ENCODE measurements around the gene CEMIP2. TPM values are rescaled to one million over a fixed set of nuclear protein-coding genes. Genes with fewer than 3 reads are reported as not detected.

Gene CEMIP2
- total and polyA plus RNA-seq, 2 donors (not counting 1 experiment from before 2014, with no cell fraction given), result 35.1 to 45.6 TPM

GRCh38 chr9:71676460-71676859 is 91.9 kb downstream of the CEMIP2 start:
- no peak for DNase-seq (ENCODE audit: low read depth in 2 of 2)
- no peak for TF ChIP-seq EZH2 (IDR thresholded peaks at IDR 0.05; ENCODE audit: low read length, missing control alignments)
- TF ChIP-seq CTCF (conservative IDR thresholded peaks at IDR 0.05 in 1 of 2, IDR thresholded peaks at IDR 0.05 in 1 of 2; ENCODE audit: low read depth in 1 of 2, low read length in 2 of 2), result no peak
- Histone ChIP-seq H3K4me3 (replicated peaks in 1 of 4; ENCODE audit: control extremely low read depth in 1 of 4, insufficient read depth in 1 of 4, low read depth in 3 of 4, low read length in 4 of 4) (no peak overlapping the region), H4K20me1 (ENCODE audit: control insufficient read depth, extremely low read depth, insufficient read depth, low read length) (no peaks in the 10 kb centered on the region), H3K27ac (ENCODE audit: insufficient read depth, low read length) (no peak overlapping the region), H3K4me2 (ENCODE audit: extremely low read depth, insufficient read depth, low read length) (no peak overlapping the region), H3K27me3 (ENCODE audit: control insufficient read depth, insufficient read depth, low read length) (no peaks in the 10 kb centered on the region), H3K36me3 (ENCODE audit: control insufficient read depth, insufficient read depth, low read length) (no peaks in the 10 kb centered on the region), H3K79me2 (ENCODE audit: control insufficient read depth, insufficient read depth, low read length) (no peaks in the 10 kb centered on the region), H2AFZ (ENCODE audit: low read length) (no peak overlapping the region), H3K9me3 (ENCODE audit: control insufficient read depth, insufficient read depth, low read depth, low read length) (no peaks in the 10 kb centered on the region), H3K4me1 (ENCODE audit: control insufficient read depth, extremely low read depth, insufficient read depth, low read length) (peaks cover 24% of the 10 kb centered on the region), H3K9ac (ENCODE audit: insufficient read depth, low read length) (no peak overlapping the region)

- TF ChIP-seq EZH2 (IDR thresholded peaks at IDR 0.05; ENCODE audit: low read length, missing control alignments) (no peak), CTCF (conservative IDR thresholded peaks at IDR 0.05 in 1 of 2, IDR thresholded peaks at IDR 0.05 in 1 of 2; ENCODE audit: low read depth in 1 of 2, low read length in 2 of 2) (no peak)
- no peak for DNase-seq (ENCODE audit: low read depth in 2 of 2)
Observed at GRCh38 chr9:71675857-71676165, 92.5 kb downstream of the CEMIP2 start.

GRCh38 chr9:71675105-71675856 is 93.0 kb downstream of the CEMIP2 start:
- Histone ChIP-seq H4K20me1 (ENCODE audit: control insufficient read depth, extremely low read depth, insufficient read depth, low read length) (no peaks in the 10 kb centered on the region), H3K27ac (ENCODE audit: insufficient read depth, low read length) (no peak overlapping the region)
- no peak for TF ChIP-seq EZH2 (IDR thresholded peaks at IDR 0.05; ENCODE audit: low read length, missing control alignments)
- TF ChIP-seq CTCF (conservative IDR thresholded peaks at IDR 0.05 in 1 of 2, IDR thresholded peaks at IDR 0.05 in 1 of 2; ENCODE audit: low read depth in 1 of 2, low read length in 2 of 2), result no peak

More at GRCh38 chr9:71675857-71676165, 92.5 kb downstream of the CEMIP2 start:
- no peak overlapping the region for H3K27ac ChIP-seq (ENCODE audit: insufficient read depth, low read length)
- H3K9ac ChIP-seq (ENCODE audit: insufficient read depth, low read length), result no peak overlapping the region
- peaks cover 18% of the 10 kb centered on the region for H3K4me1 ChIP-seq (ENCODE audit: control insufficient read depth, extremely low read depth, insufficient read depth, low read length)
- no peak overlapping the region for H3K4me3 ChIP-seq (replicated peaks in 1 of 4; ENCODE audit: control extremely low read depth in 1 of 4, insufficient read depth in 1 of 4, low read depth in 3 of 4, low read length in 4 of 4)
- no peak overlapping the region for H3K4me2 ChIP-seq (ENCODE audit: extremely low read depth, insufficient read depth, low read length)
- no peak overlapping the region for H2AFZ ChIP-seq (ENCODE audit: low read length)
- no peaks in the 10 kb centered on the region for H3K27me3 ChIP-seq (ENCODE audit: control insufficient read depth, insufficient read depth, low read length)
- H3K36me3 ChIP-seq (ENCODE audit: control insufficient read depth, insufficient read depth, low read length), result no peaks in the 10 kb centered on the region
- no peaks in the 10 kb centered on the region for H4K20me1 ChIP-seq (ENCODE audit: control insufficient read depth, extremely low read depth, insufficient read depth, low read length)
- no peaks in the 10 kb centered on the region for H3K79me2 ChIP-seq (ENCODE audit: control insufficient read depth, insufficient read depth, low read length)
- no peaks in the 10 kb centered on the region for H3K9me3 ChIP-seq (ENCODE audit: control insufficient read depth, insufficient read depth, low read depth, low read length)

More at GRCh38 chr9:71675105-71675856, 93.0 kb downstream of the CEMIP2 start:
- Histone ChIP-seq H2AFZ (ENCODE audit: low read length) (no peak overlapping the region), H3K79me2 (ENCODE audit: control insufficient read depth, insufficient read depth, low read length) (no peaks in the 10 kb centered on the region), H3K36me3 (ENCODE audit: control insufficient read depth, insufficient read depth, low read length) (no peaks in the 10 kb centered on the region), H3K4me3 (replicated peaks in 1 of 4; ENCODE audit: control extremely low read depth in 1 of 4, insufficient read depth in 1 of 4, low read depth in 3 of 4, low read length in 4 of 4) (no peak overlapping the region), H3K9ac (ENCODE audit: insufficient read depth, low read length) (no peak overlapping the region), H3K27me3 (ENCODE audit: control insufficient read depth, insufficient read depth, low read length) (no peaks in the 10 kb centered on the region), H3K4me1 (ENCODE audit: control insufficient read depth, extremely low read depth, insufficient read depth, low read length) (peaks cover 13% of the 10 kb centered on the region), H3K9me3 (ENCODE audit: control insufficient read depth, insufficient read depth, low read depth, low read length) (no peaks in the 10 kb centered on the region), H3K4me2 (ENCODE audit: extremely low read depth, insufficient read depth, low read length) (no peak overlapping the region)
- DNase-seq (ENCODE audit: low read depth in 2 of 2), result no peak

All from fibroblast of lung (primary cell).